Mesothelial cell of epicardium (in vitro differentiated cells): ENCODE results near the gene TTC28. TPM values are rescaled to one million over a fixed set of nuclear protein-coding genes. Genes with fewer than 3 reads are reported as not detected.
"Not testable (repeated sequence)": the region's sequence is repeated elsewhere in the genome, so short reads cannot be mapped to it uniquely, and the experiment has no call there.

Source experiments
- DNase-seq, 2 experiments: peaks; one replicate each; pipeline ENCODE4 v3.0.0; 2021; ENCODE audit warnings: low spot score in 2 of 2; ENCODE audit not compliant: unreplicated experiment in 2 of 2
- H3K27ac Mint-ChIP-seq: 2 replicates; pipeline ENCODE4 v1.8.0; 2021; ENCODE audit warnings: mixed read lengths
- H3K27me3 Mint-ChIP-seq: 2 replicates; pipeline ENCODE4 v1.8.0; 2021; ENCODE audit warnings: low read depth, mixed read lengths
- H3K36me3 Mint-ChIP-seq: 2 replicates; pipeline ENCODE4 v1.8.0; 2021; ENCODE audit warnings: mixed read lengths
- H3K4me1 Mint-ChIP-seq: 2 replicates; pipeline ENCODE4 v1.8.0; 2021; ENCODE audit warnings: mixed read lengths
- H3K4me3 Mint-ChIP-seq: 2 replicates; pipeline ENCODE4 v1.8.0; 2021; ENCODE audit warnings: mild to moderate bottlenecking, moderate library complexity, mixed read lengths
- H3K9me3 Mint-ChIP-seq: 2 replicates; pipeline ENCODE4 v1.8.0; 2021; ENCODE audit warnings: mixed read lengths
- total RNA-seq: library from RNA; stranded (reverse); gene quantifications from 3 replicates; pipeline ENCODE4 v1.2.1, GENCODE V29; 2021
- TF ChIP-seq, protein P1 (sequence below): fragments of 200-600 bp; sonication (generic); IDR thresholded peaks from one replicate; pipeline ENCODE4 v1.5.0; 2021; ENCODE audit warnings: antibody characterized with exemption; ENCODE audit not compliant: unreplicated experiment

Gene TTC28
- total RNA-seq, 1 donor from 2014 or later = 95.9 TPM

DNA sequence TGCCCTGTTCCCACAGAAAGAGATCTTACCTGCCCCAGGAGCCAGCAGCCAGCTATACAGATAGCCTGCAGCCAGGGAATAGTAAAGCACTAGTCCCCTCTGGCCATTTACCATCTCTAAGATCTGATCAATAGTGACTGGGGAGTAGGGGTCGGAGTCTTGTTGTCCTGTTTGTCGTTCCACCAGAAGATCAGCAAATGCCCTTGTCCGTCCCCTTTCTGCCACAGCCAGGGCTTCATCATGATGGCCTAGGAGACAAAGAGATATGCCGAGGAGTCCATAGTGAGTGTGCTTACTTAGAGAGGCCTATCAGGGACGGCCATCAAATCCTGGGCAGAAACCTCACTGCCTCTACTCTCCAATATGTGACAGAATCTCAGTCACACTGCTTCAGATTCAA lies 583.5 kb downstream of the TTC28 start:
- DNase-seq = no peak
- TF ChIP-seq, protein P1, sequence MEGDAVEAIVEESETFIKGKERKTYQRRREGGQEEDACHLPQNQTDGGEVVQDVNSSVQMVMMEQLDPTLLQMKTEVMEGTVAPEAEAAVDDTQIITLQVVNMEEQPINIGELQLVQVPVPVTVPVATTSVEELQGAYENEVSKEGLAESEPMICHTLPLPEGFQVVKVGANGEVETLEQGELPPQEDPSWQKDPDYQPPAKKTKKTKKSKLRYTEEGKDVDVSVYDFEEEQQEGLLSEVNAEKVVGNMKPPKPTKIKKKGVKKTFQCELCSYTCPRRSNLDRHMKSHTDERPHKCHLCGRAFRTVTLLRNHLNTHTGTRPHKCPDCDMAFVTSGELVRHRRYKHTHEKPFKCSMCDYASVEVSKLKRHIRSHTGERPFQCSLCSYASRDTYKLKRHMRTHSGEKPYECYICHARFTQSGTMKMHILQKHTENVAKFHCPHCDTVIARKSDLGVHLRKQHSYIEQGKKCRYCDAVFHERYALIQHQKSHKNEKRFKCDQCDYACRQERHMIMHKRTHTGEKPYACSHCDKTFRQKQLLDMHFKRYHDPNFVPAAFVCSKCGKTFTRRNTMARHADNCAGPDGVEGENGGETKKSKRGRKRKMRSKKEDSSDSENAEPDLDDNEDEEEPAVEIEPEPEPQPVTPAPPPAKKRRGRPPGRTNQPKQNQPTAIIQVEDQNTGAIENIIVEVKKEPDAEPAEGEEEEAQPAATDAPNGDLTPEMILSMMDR = no peak
- peaks cover 29% of the 10 kb centered on the region for H3K36me3 Mint-ChIP-seq
- H3K9me3 Mint-ChIP-seq = no peaks in the 10 kb centered on the region
- H3K27ac Mint-ChIP-seq = no peak overlapping the region
- H3K4me1 Mint-ChIP-seq = peaks cover 5% of the 10 kb centered on the region
- no peak overlapping the region for H3K4me3 Mint-ChIP-seq
- H3K27me3 Mint-ChIP-seq = no peaks in the 10 kb centered on the region

DNA sequence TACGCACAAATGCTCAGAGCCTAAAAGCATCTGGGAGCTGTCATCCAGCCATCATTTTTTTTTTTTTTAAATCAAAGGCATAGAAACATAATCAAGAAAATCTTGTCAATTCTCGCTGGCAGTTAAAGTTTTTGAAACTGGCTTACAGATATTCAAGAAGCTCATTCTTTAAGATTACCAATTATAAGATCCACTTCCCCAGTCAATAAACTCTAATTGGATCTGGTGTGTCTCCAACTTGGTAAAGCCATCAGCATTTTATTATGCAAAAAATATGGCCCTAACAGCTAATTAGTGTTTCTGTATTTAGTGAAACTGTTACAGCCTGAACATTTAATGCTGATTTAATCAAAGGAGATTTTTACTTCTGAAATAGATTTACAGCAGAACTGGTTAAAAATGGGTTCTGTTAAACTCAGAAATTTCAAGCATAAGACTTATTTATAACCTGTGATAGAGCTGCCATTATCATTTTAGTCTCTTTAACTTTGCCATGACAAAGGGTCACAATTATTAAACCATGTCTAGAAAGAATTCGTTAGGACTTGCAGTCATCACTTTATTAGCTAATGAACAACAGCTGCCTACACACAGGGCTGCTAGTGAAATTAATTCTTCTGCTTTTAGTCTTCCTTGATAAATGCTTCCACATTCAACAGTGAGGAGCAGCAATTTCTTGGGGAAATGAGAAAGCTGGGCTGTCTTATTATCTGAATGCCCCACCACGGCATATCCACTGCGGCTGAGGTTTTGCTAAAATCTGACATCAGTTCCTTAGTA lies 584.1 kb downstream of the TTC28 start:
- Mint-ChIP-seq H3K4me1 (peaks cover 5% of the 10 kb centered on the region), H3K4me3 (no peak overlapping the region), H3K27me3 (no peaks in the 10 kb centered on the region), H3K36me3 (peaks cover 26% of the 10 kb centered on the region), H3K9me3 (no peaks in the 10 kb centered on the region), H3K27ac (no peak overlapping the region)
- TF ChIP-seq, protein P1 = no peak
- DNase-seq = no peak

DNA sequence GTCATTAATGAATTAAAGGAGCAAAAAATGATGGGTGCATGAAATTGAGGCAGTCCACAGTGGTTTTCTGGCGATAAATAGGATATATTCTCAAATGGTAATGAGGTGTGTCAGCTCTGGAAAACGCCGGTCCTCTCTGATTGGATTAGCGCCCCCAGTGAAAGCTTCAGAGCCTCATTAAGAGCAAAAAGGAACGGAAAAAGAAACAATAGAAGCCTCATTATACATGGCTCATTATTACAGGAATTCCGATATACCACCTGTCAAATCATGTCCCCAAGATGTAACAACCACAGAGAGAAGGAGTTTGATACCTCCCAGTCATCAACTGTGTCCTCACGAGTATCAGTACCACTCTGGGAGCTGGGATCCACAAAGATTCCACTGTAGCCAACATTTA lies 584.9 kb downstream of the TTC28 start:
- H3K27ac Mint-ChIP-seq = no peak overlapping the region
- H3K4me1 Mint-ChIP-seq = peaks cover 5% of the 10 kb centered on the region
- H3K36me3 Mint-ChIP-seq = peaks cover 21% of the 10 kb centered on the region
- no peaks in the 10 kb centered on the region for H3K27me3 Mint-ChIP-seq
- TF ChIP-seq, protein P1 = no peak
- H3K9me3 Mint-ChIP-seq = no peaks in the 10 kb centered on the region
- no peak for DNase-seq
- no peak overlapping the region for H3K4me3 Mint-ChIP-seq

DNA sequence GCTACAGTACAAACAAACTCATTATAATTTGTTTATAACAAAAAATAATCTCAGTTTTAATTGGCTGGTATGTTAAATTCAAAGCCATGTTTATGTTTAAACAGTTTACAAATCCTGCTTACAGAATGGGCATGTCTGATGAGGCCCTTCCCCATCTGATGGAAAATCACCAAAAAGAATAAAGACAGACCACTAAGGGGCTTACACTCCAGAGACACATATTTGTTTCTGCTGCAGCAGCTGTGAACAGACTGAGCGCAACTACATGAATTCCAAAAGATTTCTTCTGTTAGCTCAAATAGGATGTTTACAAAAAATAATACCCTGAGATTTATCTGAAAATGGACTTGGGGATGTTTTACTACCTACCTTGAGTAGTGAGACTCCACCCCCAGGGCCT lies 585.9 kb downstream of the TTC28 start:
- Mint-ChIP-seq H3K4me1 (peaks cover 5% of the 10 kb centered on the region), H3K4me3 (no peak overlapping the region), H3K27me3 (no peaks in the 10 kb centered on the region), H3K36me3 (peaks cover 15% of the 10 kb centered on the region), H3K9me3 (no peaks in the 10 kb centered on the region), H3K27ac (no peak overlapping the region)
- no peak for DNase-seq
- TF ChIP-seq, protein P1 = no peak

DNA sequence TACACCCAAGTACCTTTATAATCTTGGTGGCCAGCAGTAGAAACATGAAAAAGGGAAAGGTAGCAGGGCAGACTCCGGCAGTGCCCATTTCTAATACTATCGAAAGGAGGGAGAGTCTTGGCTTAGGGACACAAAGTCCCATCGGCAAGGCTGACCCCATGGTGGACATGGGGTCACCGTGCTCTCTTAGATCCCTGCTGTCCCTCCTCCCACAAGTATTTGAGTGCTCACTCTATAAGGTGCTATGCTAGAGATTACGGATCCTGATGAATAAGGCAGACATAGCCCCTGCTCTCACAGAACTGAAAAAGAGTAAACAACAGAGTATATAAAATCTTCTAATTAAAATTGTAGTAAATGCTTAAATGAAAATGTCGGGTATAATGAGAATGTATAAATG lies 588.2 kb downstream of the TTC28 start:
- Mint-ChIP-seq H3K27ac (no peak overlapping the region), H3K36me3 (peaks cover 19% of the 10 kb centered on the region), H3K27me3 (no peaks in the 10 kb centered on the region), H3K4me1 (peaks cover 5% of the 10 kb centered on the region), H3K9me3 (peaks cover 4% of the 10 kb centered on the region), H3K4me3 (no peak overlapping the region)
- TF ChIP-seq, protein P1 = no peak
- DNase-seq = no peak

DNA sequence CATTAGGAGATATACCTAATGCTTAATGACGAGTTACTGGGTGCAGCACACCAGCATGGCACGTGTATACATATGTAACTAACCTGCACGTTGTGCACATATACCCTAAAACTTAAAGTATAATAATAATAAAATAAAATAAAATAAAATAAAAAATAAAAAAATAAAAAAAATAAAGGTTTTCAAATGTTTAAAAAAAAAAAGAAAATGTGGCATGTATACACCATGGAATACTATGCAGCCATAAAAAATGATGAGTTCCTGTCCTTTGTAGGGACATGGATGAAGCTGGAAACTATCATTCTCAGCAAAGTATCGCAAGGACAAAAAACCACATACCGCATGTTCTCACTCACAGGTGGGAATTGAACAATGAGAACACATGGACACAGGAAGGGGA lies 590.1 kb downstream of the TTC28 start:
- not testable (repeated sequence) for H3K27me3 Mint-ChIP-seq, H3K4me1 Mint-ChIP-seq, H3K4me3 Mint-ChIP-seq, DNase-seq, H3K27ac Mint-ChIP-seq
- Mint-ChIP-seq H3K9me3 (peaks cover 17% of the 10 kb centered on the region), H3K36me3 (peaks cover 32% of the 10 kb centered on the region)
